ENCODE measurements around the gene OLIG2. TPM values are rescaled to one million over a fixed set of nuclear protein-coding genes. Genes with fewer than 3 reads are reported as not detected.

The OLIG2 gene
- total RNA-seq, 1 donor from 2014 or later: 0.72 TPM

- Mint-ChIP-seq H3K4me1 (ENCODE audit: low read depth) (peaks cover 3% of the 10 kb centered on the region), H3K9me3 (ENCODE audit: low read depth) (no peaks in the 10 kb centered on the region), H3K27me3 (peaks cover 80% of the 10 kb centered on the region), H3K27ac (no peak overlapping the region), H3K4me3 (ENCODE audit: low read depth) (no peak overlapping the region), H3K36me3 (ENCODE audit: insufficient read depth) (no peaks in the 10 kb centered on the region)
- no peak for DNase-seq (ENCODE audit: low spot score, unreplicated experiment)
- no peak for TF ChIP-seq CTCF (IDR thresholded peaks at IDR 0.05; ENCODE audit: unreplicated experiment)
Measured at GRCh38 chr21:33069645-33069993, 43.9 kb downstream of the OLIG2 start.

- Mint-ChIP-seq H3K27ac (no peak within 1 kb of the TSS), H3K9me3 (ENCODE audit: low read depth) (no peaks in the 10 kb centered on the region), H3K4me1 (ENCODE audit: low read depth) (peaks cover 8% of the 10 kb centered on the region), H3K4me3 (ENCODE audit: low read depth) (peak within 1 kb of the TSS; percentile 54), H3K36me3 (ENCODE audit: insufficient read depth) (no peaks in the 10 kb centered on the region), H3K27me3 (peaks cover 80% of the 10 kb centered on the region)
- DNase-seq (ENCODE audit: low spot score, unreplicated experiment): peak; percentile 50
- no peak for TF ChIP-seq CTCF (IDR thresholded peaks at IDR 0.05; ENCODE audit: unreplicated experiment)
Measured at GRCh38 chr21:33069994-33070743, 44.4 kb downstream of the OLIG2 start, which contains the start of gene OLIG1. OLIG1 (plus strand) TSS chr21:33070141; CDS start chr21:33070247, 106 bp downstream.

GRCh38 chr21:33070744-33070997 lies 44.9 kb downstream of the OLIG2 start:
- Mint-ChIP-seq H3K9me3 (ENCODE audit: low read depth) (no peaks in the 10 kb centered on the region), H3K27ac (no peak overlapping the region), H3K27me3 (peaks cover 82% of the 10 kb centered on the region), H3K36me3 (ENCODE audit: insufficient read depth) (no peaks in the 10 kb centered on the region), H3K4me3 (ENCODE audit: low read depth) (no peak overlapping the region), H3K4me1 (ENCODE audit: low read depth) (peaks cover 8% of the 10 kb centered on the region)
- no peak for TF ChIP-seq CTCF (IDR thresholded peaks at IDR 0.05; ENCODE audit: unreplicated experiment)
- no peak for DNase-seq (ENCODE audit: low spot score, unreplicated experiment)

- Mint-ChIP-seq H3K9me3 (ENCODE audit: low read depth) (no peaks in the 10 kb centered on the region), H3K4me1 (ENCODE audit: low read depth) (peaks cover 10% of the 10 kb centered on the region), H3K4me3 (ENCODE audit: low read depth) (peak overlapping the region; percentile 54), H3K36me3 (ENCODE audit: insufficient read depth) (no peaks in the 10 kb centered on the region), H3K27me3 (peaks cover 83% of the 10 kb centered on the region), H3K27ac (peak overlapping the region; percentile 3)
- no peak for DNase-seq (ENCODE audit: low spot score, unreplicated experiment)
- no peak for TF ChIP-seq CTCF (IDR thresholded peaks at IDR 0.05; ENCODE audit: unreplicated experiment)
Measured at GRCh38 chr21:33070998-33071769, 45.4 kb downstream of the OLIG2 start.

GRCh38 chr21:33071770-33072306 lies 46.1 kb downstream of the OLIG2 start:
- H3K4me1 Mint-ChIP-seq (ENCODE audit: low read depth): peaks cover 8% of the 10 kb centered on the region

More at GRCh38 chr21:33071770-33072306, 46.1 kb downstream of the OLIG2 start:
- no peaks in the 10 kb centered on the region for H3K9me3 Mint-ChIP-seq (ENCODE audit: low read depth)
- peaks cover 83% of the 10 kb centered on the region for H3K27me3 Mint-ChIP-seq
- H3K27ac Mint-ChIP-seq: peak overlapping the region; percentile 3
- no peak for DNase-seq (ENCODE audit: low spot score, unreplicated experiment)
- TF ChIP-seq CTCF (IDR thresholded peaks at IDR 0.05; ENCODE audit: unreplicated experiment): no peak
- H3K36me3 Mint-ChIP-seq (ENCODE audit: insufficient read depth): no peaks in the 10 kb centered on the region
- peak overlapping the region; percentile 54 for H3K4me3 Mint-ChIP-seq (ENCODE audit: low read depth)

All from progenitor cell of endocrine pancreas (in vitro differentiated cells).